ENCODE results near the gene MTMR4.

DNA sequence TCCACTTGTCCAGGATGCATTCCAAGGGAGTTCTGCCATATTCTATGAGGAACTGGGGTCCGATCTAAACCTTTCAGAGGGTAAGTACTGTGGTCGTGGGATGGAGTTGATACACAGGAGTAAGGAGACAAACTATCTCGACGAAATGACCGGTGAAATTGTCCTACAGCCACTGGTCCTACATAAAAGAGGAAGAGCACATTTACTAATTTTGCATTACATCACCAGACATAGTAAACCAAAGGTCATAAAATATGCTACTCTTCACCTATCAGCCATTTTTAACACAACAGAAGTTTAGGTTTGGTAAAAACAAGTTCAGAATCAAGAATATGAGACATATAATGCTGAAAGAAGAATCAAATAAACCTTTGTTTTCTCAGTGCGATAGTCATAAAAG lies 34.3 kb downstream of the MTMR4 start:
- TF ChIP-seq CTCF (IDR thresholded peaks at IDR 0.05; ENCODE audit: low read length) (no peak), EZH2 (optimal IDR thresholded peaks at IDR 0.05; ENCODE audit: low read depth, low read length) (no peak), EZH2phosphoT487 (IDR thresholded peaks at IDR 0.05; ENCODE audit: low read length) (no peak)

Measured in MM.1S (cell line).